OCI-LY1 (cell line): ENCODE data around the gene SDK2.

Experiments used
- H2AFZ ChIP-seq: fragments of 200-600 bp; sonication (generic), shearing (Covaris generic); 2 replicates; pipeline ENCODE4 v1.6.0; 2014; ENCODE audit warnings: antibody characterized with exemption, mild to moderate bottlenecking, low read length
- H3F3A ChIP-seq: fragments of 200-600 bp; sonication (generic), shearing (Covaris generic); 2 replicates; pipeline ENCODE4 v1.6.0; 2014; ENCODE audit warnings: mild to moderate bottlenecking, antibody characterized with exemption, low read length, moderate library complexity; ENCODE audit not compliant: insufficient read depth
- H3K27ac ChIP-seq: fragments of 200-600 bp; sonication (generic); 2 replicates; pipeline ENCODE4 v1.5.1; 2014; ENCODE audit warnings: low read length, mixed run types, mild to moderate bottlenecking, low read depth; ENCODE audit not compliant: poor library complexity, severe bottlenecking
- H3K27me3 ChIP-seq: fragments of 200-600 bp; sonication (generic); 2 replicates; pipeline ENCODE4 v1.6.0; 2014; ENCODE audit warnings: antibody characterized with exemption, mild to moderate bottlenecking, low read length, moderate library complexity; ENCODE audit not compliant: insufficient read depth
- H3K36me3 ChIP-seq: fragments of 200-600 bp; sonication (generic); 2 replicates; pipeline ENCODE4 v1.6.1; 2014; ENCODE audit warnings: mild to moderate bottlenecking, antibody characterized with exemption, low read length, moderate library complexity, mixed read lengths; ENCODE audit not compliant: insufficient read depth
- H3K4me1 ChIP-seq: fragments of 200-600 bp; sonication (generic); 2 replicates; pipeline ENCODE4 v1.5.1; 2014; ENCODE audit warnings: mild to moderate bottlenecking, low read length, moderate library complexity; ENCODE audit not compliant: insufficient read depth, severe bottlenecking
- H3K4me2 ChIP-seq: fragments of 200-600 bp; sonication (generic), shearing (Covaris generic); 2 replicates; pipeline ENCODE4 v1.6.1; 2014; ENCODE audit warnings: low read length
- H3K4me3 ChIP-seq: fragments of 200-600 bp; sonication (generic); 2 replicates; pipeline ENCODE4 v1.5.1; 2014; ENCODE audit warnings: low read length, low read depth, mild to moderate bottlenecking, mixed read lengths; ENCODE audit not compliant: poor library complexity, severe bottlenecking
- H3K79me2 ChIP-seq: fragments of 200-600 bp; shearing (Covaris generic); 2 replicates; pipeline ENCODE4 v1.6.1; 2016; ENCODE audit warnings: mixed run types, low read length, mixed read lengths; ENCODE audit not compliant: insufficient read depth
- H3K9ac ChIP-seq: fragments of 200-600 bp; sonication (generic), shearing (Covaris generic); 2 replicates; pipeline ENCODE4 v1.6.1; 2014; ENCODE audit warnings: mild to moderate bottlenecking, low read length, mixed read lengths
- H3K9me2 ChIP-seq: fragments of 200-600 bp; sonication (generic), shearing (Covaris generic); 2 replicates; pipeline ENCODE4 v1.6.1; 2014; ENCODE audit warnings: low read depth, mild to moderate bottlenecking, low read length, mixed read lengths
- H3K9me3 ChIP-seq: fragments of 200-600 bp; shearing (Covaris generic); 2 replicates; pipeline ENCODE4 v1.6.1; 2014; ENCODE audit warnings: low read length, mixed read lengths
- H4K20me1 ChIP-seq: fragments of 200-600 bp; sonication (generic), shearing (Covaris generic); 2 replicates; pipeline ENCODE4 v1.6.0; 2016; ENCODE audit warnings: mild to moderate bottlenecking, low read length; ENCODE audit not compliant: insufficient read depth
- EZH2 ChIP-seq: fragments of 200-600 bp; sonication (generic), shearing (Covaris generic); IDR thresholded peaks from 2 replicates; pipeline ENCODE4 v1.8.0; 2017; ENCODE audit warnings: borderline replicate concordance, mixed run types, mild to moderate bottlenecking, antibody characterized with exemption, low read length, moderate library complexity, mixed read lengths
- TF ChIP-seq, protein P1 (sequence below): fragments of 200-600 bp; sonication (generic), shearing (Covaris generic); IDR thresholded peaks from 2 replicates; pipeline ENCODE4 v1.5.1; 2017; ENCODE audit warnings: mild to moderate bottlenecking, antibody characterized with exemption, low read length, moderate library complexity, mixed read lengths

SDK2 gene

DNA sequence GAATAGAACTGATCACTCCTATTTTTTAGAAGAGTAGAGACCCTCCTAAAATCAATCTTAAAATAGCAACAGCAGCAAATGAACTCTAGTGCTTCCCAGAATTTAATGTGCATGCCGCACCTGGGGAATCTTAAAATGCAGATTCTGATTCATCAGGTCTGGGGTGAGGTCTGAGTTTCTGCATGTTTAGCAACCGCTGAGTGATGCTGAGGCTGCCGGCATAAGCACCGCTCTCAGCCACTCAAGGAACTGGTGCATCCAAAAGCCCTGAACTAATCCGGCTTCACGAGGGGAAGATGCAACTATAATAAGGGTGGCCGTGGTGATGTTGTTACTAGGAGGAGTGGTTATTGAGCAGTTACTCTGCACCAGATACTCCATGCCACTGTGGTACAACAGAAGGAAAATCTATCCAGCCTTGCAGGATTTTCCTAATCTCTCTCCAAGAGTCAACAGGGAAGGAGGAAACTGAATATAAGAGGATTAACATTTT, 19.7 kb downstream of the SDK2 start:
- Histone ChIP-seq H3K79me2 (no peaks in the 10 kb centered on the region), H3K9me3 (no peaks in the 10 kb centered on the region), H3K9ac (no peak overlapping the region), H3K27me3 (no peaks in the 10 kb centered on the region; the same call in 1 of the 2 replicates), H3K27ac (no peak overlapping the region), H2AFZ (no peak overlapping the region), H3K4me3 (no peak overlapping the region), H4K20me1 (no peaks in the 10 kb centered on the region), H3K4me1 (no peaks in the 10 kb centered on the region), H3K36me3 (no peaks in the 10 kb centered on the region), H3K4me2 (no peak overlapping the region), H3K9me2 (no peaks in the 10 kb centered on the region), H3F3A (no peaks in the 10 kb centered on the region)
- no peak for TF ChIP-seq EZH2
- TF ChIP-seq, protein P1, sequence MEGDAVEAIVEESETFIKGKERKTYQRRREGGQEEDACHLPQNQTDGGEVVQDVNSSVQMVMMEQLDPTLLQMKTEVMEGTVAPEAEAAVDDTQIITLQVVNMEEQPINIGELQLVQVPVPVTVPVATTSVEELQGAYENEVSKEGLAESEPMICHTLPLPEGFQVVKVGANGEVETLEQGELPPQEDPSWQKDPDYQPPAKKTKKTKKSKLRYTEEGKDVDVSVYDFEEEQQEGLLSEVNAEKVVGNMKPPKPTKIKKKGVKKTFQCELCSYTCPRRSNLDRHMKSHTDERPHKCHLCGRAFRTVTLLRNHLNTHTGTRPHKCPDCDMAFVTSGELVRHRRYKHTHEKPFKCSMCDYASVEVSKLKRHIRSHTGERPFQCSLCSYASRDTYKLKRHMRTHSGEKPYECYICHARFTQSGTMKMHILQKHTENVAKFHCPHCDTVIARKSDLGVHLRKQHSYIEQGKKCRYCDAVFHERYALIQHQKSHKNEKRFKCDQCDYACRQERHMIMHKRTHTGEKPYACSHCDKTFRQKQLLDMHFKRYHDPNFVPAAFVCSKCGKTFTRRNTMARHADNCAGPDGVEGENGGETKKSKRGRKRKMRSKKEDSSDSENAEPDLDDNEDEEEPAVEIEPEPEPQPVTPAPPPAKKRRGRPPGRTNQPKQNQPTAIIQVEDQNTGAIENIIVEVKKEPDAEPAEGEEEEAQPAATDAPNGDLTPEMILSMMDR, result no peak

DNA sequence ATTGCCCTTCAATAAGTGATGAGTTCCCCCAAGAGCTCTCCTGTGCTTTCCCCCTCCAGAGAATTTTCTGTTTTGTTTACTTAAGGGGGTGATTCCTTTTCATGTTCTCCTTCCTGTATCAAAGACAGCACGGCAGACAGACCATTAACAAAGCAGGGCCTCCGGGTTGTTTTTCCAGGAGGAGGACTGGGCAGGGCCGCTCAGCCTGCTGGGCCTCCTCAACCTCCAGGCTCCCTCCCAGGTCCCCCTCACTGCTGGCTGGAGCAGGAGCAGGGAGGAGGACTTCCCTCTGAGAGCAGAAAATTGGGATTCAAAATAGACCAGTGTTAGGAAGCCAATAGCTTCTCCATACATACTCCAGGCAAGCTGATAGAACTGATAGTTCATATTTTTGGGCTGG, 20.4 kb downstream of the SDK2 start:
- Histone ChIP-seq H3K27me3 (no peaks in the 10 kb centered on the region; the same call in 1 of the 2 replicates), H4K20me1 (no peaks in the 10 kb centered on the region), H3K9me2 (no peaks in the 10 kb centered on the region), H3K4me3 (no peak overlapping the region), H3K9me3 (no peaks in the 10 kb centered on the region), H3K4me1 (no peaks in the 10 kb centered on the region), H3F3A (no peaks in the 10 kb centered on the region), H3K4me2 (no peak overlapping the region), H3K79me2 (no peaks in the 10 kb centered on the region), H3K27ac (no peak overlapping the region), H3K36me3 (no peaks in the 10 kb centered on the region), H2AFZ (no peak overlapping the region), H3K9ac (no peak overlapping the region)
- TF ChIP-seq, protein P1, result no peak
- no peak for TF ChIP-seq EZH2

DNA sequence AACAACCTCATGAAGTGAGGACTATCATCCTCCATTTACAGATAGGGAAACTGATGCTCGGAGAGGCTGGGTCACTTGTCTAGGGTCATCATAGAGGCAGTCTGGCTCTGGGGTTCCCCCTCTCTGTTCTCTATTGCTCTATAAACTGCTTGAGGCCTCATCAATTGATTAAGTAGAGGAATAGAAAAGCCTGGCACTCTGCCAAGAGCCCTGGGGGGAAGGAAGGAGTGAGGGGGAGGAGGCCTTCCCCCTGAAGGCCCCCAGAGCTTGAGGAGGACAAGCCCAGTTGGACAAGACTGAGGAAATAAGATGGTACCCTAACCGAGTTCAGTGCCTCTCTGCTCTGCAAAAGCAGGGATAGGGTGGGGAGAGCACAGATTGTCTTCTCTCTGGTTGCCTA, 21.0 kb downstream of the SDK2 start:
- Histone ChIP-seq H3K4me2 (no peak overlapping the region), H2AFZ (no peak overlapping the region), H3K9ac (no peak overlapping the region), H3K27me3 (no peaks in the 10 kb centered on the region; the same call in 1 of the 2 replicates), H3K36me3 (no peaks in the 10 kb centered on the region), H3F3A (no peaks in the 10 kb centered on the region), H3K27ac (no peak overlapping the region), H3K9me3 (no peaks in the 10 kb centered on the region), H4K20me1 (no peaks in the 10 kb centered on the region), H3K4me1 (no peaks in the 10 kb centered on the region), H3K79me2 (no peaks in the 10 kb centered on the region), H3K9me2 (no peaks in the 10 kb centered on the region), H3K4me3 (no peak overlapping the region)
- TF ChIP-seq EZH2, result no peak
- TF ChIP-seq, protein P1, result no peak
